ENCODE results near the gene MORN5. TPM values are rescaled to one million over a fixed set of nuclear protein-coding genes. Genes with fewer than 3 reads are reported as not detected.

MORN5 gene
- total and polyA plus RNA-seq, 4 donors, result not detected

DNA sequence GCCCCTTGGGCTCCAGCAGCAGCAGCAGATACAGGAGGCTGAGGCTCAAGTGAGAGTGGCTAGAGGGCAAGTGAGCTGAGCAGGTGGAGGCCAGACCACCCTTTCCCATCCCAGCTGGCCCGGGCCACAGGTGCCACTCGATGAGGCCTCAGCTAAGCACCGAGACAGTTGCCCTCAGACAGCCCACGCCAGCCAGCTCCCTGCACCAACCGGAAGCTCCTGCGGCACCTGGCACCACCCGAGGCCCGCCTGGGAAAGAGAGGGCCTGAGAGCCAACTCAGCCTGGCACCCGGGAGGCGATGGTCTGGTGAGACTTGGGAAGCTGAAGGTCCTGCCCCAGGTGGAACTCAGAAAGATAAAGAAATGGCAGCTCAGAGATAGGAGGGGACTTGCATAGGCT lies 38.3 kb upstream of the MORN5 start:
- H3K4me1 ChIP-seq (ENCODE audit: control insufficient read depth in 4 of 4, insufficient read depth in 4 of 4, low read length in 3 of 4), result peaks cover 0 to 10% (median 2%) of the 10 kb centered on the region in 4 donors
- WGBS, result 91% methylated on average over 10 of the region's 10 CpGs

DNA sequence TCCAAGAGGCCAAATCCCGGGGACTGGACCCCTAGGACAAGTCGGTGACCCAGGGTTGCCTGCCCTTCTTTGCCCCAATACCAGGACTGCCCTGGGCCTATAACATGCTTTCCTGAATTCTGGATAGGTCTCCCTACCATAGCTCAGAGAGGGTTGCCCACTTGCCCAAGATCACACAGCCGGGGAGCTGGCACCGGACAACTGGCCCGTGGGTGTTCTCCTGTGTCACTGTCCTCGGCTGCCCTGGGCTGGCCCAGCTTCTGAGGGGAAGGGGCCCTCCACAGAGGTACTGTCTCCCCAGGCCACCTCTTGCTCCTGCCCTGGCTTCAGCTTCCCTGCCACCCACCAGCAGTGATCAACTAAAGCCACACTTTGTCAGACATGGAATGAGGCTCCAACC lies 37.8 kb upstream of the MORN5 start:
- Histone ChIP-seq H3K36me3 (ENCODE audit: control insufficient read depth in 4 of 4, insufficient read depth in 3 of 4, low read depth in 1 of 4, low read length in 3 of 4) (no peaks in the 10 kb centered on the region), H3K27me3 (ENCODE audit: control insufficient read depth in 4 of 4, insufficient read depth in 4 of 4, low read length in 3 of 4) (peaks cover 0 to 6% (median under 1%) of the 10 kb centered on the region in 4 donors), H3K9me3 (ENCODE audit: control insufficient read depth in 4 of 4, low read length in 3 of 4) (no peaks in the 10 kb centered on the region), H3K27ac (ENCODE audit: low read depth in 1 of 2, low read length in 2 of 2) (no peak overlapping the region), H3K4me3 (ENCODE audit: low read depth in 1 of 3, low read length in 3 of 3) (no peak overlapping the region), H3K9ac (ENCODE audit: low read depth in 1 of 2, low read length in 2 of 2) (no peak overlapping the region), H3K4me1 (ENCODE audit: control insufficient read depth in 4 of 4, insufficient read depth in 4 of 4, low read length in 3 of 4) (peaks cover 0 to 12% (median 3%) of the 10 kb centered on the region in 4 donors)
- WGBS, result 87% methylated on average over 6 of the region's 6 CpGs
- DNase-seq (ENCODE audit: low spot score), result no peak
- TF ChIP-seq, protein P1, sequence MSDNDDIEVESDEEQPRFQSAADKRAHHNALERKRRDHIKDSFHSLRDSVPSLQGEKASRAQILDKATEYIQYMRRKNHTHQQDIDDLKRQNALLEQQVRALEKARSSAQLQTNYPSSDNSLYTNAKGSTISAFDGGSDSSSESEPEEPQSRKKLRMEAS (IDR thresholded peaks at IDR 0.05), result no peak
- TF ChIP-seq HNF4A (conservative IDR thresholded peaks at IDR 0.05) (no peak), FOXA2 (IDR thresholded peaks at IDR 0.05) (no peak), GABPA (IDR thresholded peaks at IDR 0.05 in 1 of 2, conservative IDR thresholded peaks at IDR 0.05 in 1 of 2) (no peak), HNF4G (IDR thresholded peaks at IDR 0.05) (no peak), TAF1 (conservative IDR thresholded peaks at IDR 0.05) (no peak), NR2F2 (IDR thresholded peaks at IDR 0.05) (no peak), JUND (IDR thresholded peaks at IDR 0.05) (no peak), YY1 (IDR thresholded peaks at IDR 0.05) (no peak), EGR1 (IDR thresholded peaks at IDR 0.05; ENCODE audit: low read depth in 2 of 2) (no peak)
- TF ChIP-seq, protein P2, sequence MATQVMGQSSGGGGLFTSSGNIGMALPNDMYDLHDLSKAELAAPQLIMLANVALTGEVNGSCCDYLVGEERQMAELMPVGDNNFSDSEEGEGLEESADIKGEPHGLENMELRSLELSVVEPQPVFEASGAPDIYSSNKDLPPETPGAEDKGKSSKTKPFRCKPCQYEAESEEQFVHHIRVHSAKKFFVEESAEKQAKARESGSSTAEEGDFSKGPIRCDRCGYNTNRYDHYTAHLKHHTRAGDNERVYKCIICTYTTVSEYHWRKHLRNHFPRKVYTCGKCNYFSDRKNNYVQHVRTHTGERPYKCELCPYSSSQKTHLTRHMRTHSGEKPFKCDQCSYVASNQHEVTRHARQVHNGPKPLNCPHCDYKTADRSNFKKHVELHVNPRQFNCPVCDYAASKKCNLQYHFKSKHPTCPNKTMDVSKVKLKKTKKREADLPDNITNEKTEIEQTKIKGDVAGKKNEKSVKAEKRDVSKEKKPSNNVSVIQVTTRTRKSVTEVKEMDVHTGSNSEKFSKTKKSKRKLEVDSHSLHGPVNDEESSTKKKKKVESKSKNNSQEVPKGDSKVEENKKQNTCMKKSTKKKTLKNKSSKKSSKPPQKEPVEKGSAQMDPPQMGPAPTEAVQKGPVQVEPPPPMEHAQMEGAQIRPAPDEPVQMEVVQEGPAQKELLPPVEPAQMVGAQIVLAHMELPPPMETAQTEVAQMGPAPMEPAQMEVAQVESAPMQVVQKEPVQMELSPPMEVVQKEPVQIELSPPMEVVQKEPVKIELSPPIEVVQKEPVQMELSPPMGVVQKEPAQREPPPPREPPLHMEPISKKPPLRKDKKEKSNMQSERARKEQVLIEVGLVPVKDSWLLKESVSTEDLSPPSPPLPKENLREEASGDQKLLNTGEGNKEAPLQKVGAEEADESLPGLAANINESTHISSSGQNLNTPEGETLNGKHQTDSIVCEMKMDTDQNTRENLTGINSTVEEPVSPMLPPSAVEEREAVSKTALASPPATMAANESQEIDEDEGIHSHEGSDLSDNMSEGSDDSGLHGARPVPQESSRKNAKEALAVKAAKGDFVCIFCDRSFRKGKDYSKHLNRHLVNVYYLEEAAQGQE (IDR thresholded peaks at IDR 0.05), result no peak

More for the DNA sequence above, 38.3 kb upstream of the MORN5 start:
- no peak overlapping the region for H3K4me3 ChIP-seq (ENCODE audit: low read depth in 1 of 3, low read length in 3 of 3)
- no peaks in the 10 kb centered on the region for H3K36me3 ChIP-seq (ENCODE audit: control insufficient read depth in 4 of 4, insufficient read depth in 3 of 4, low read depth in 1 of 4, low read length in 3 of 4)
- TF ChIP-seq, protein P3, sequence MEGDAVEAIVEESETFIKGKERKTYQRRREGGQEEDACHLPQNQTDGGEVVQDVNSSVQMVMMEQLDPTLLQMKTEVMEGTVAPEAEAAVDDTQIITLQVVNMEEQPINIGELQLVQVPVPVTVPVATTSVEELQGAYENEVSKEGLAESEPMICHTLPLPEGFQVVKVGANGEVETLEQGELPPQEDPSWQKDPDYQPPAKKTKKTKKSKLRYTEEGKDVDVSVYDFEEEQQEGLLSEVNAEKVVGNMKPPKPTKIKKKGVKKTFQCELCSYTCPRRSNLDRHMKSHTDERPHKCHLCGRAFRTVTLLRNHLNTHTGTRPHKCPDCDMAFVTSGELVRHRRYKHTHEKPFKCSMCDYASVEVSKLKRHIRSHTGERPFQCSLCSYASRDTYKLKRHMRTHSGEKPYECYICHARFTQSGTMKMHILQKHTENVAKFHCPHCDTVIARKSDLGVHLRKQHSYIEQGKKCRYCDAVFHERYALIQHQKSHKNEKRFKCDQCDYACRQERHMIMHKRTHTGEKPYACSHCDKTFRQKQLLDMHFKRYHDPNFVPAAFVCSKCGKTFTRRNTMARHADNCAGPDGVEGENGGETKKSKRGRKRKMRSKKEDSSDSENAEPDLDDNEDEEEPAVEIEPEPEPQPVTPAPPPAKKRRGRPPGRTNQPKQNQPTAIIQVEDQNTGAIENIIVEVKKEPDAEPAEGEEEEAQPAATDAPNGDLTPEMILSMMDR (IDR thresholded peaks at IDR 0.05; ENCODE audit: low read depth, low read length, missing input control), result no peak
- no peak for TF ChIP-seq FOXA1 (IDR thresholded peaks at IDR 0.05)
- TF ChIP-seq, protein P1 (IDR thresholded peaks at IDR 0.05), result no peak
- TF ChIP-seq RXRA (IDR thresholded peaks at IDR 0.05), result no peak
- TF ChIP-seq, protein P2 (IDR thresholded peaks at IDR 0.05), result no peak
- TF ChIP-seq, protein P4, sequence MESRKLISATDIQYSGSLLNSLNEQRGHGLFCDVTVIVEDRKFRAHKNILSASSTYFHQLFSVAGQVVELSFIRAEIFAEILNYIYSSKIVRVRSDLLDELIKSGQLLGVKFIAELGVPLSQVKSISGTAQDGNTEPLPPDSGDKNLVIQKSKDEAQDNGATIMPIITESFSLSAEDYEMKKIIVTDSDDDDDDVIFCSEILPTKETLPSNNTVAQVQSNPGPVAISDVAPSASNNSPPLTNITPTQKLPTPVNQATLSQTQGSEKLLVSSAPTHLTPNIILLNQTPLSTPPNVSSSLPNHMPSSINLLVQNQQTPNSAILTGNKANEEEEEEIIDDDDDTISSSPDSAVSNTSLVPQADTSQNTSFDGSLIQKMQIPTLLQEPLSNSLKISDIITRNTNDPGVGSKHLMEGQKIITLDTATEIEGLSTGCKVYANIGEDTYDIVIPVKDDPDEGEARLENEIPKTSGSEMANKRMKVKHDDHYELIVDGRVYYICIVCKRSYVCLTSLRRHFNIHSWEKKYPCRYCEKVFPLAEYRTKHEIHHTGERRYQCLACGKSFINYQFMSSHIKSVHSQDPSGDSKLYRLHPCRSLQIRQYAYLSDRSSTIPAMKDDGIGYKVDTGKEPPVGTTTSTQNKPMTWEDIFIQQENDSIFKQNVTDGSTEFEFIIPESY (IDR thresholded peaks at IDR 0.05), result no peak
- no peak for TF ChIP-seq RAD21 (IDR thresholded peaks at IDR 0.05)
- TF ChIP-seq FOXA2 (IDR thresholded peaks at IDR 0.05), result no peak
- no peak overlapping the region for H3K9ac ChIP-seq (ENCODE audit: low read depth in 1 of 2, low read length in 2 of 2)
- H3K9me3 ChIP-seq (ENCODE audit: control insufficient read depth in 4 of 4, low read length in 3 of 4), result no peaks in the 10 kb centered on the region
- no peak overlapping the region for H3K27ac ChIP-seq (ENCODE audit: low read depth in 1 of 2, low read length in 2 of 2)
- no peak for DNase-seq (ENCODE audit: low spot score)
- peaks cover 0 to 6% (median under 1%) of the 10 kb centered on the region in 4 donors for H3K27me3 ChIP-seq (ENCODE audit: control insufficient read depth in 4 of 4, insufficient read depth in 4 of 4, low read length in 3 of 4)

Data from liver (tissue), 9 donors.